Measurements from ENCODE around the gene ANKRD60. TPM values are rescaled to one million over a fixed set of nuclear protein-coding genes. Genes with fewer than 3 reads are reported as not detected.

The ANKRD60 gene
- total RNA-seq, 1 donor from 2014 or later = not detected

DNA sequence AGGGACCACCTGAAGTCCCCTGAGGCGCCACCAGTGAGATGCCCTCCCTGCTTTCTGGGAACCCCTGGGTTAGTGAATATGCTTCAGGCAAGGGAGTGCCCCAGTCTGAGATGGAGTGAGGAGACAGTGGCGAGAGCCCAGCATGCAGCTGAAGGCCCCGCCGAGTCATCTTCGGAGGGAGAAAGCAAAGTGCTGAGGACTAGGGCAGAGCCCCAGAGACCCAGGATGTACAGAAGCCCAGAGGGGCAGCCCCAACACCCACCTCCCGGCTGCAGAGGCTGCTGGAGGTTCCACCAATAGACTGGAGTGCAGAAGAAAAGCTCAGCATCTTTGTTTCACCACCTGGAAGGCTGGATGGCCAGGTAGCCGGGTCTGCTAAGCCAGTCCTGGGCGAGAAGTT is 14.1 kb downstream of the ANKRD60 start:
- Histone ChIP-seq H3K27me3 (ENCODE audit: low read depth) (peaks cover 9% of the 10 kb centered on the region), H3K9me3 (no peaks in the 10 kb centered on the region), H3K4me1 (no peaks in the 10 kb centered on the region), H3K4me3 (no peak overlapping the region), H3K27ac (no peak overlapping the region), H3K36me3 (no peaks in the 10 kb centered on the region)
- no peak for ATAC-seq
- intact Hi-C loops (cut with DNase I) = no loop called here
- TF ChIP-seq, protein P1, sequence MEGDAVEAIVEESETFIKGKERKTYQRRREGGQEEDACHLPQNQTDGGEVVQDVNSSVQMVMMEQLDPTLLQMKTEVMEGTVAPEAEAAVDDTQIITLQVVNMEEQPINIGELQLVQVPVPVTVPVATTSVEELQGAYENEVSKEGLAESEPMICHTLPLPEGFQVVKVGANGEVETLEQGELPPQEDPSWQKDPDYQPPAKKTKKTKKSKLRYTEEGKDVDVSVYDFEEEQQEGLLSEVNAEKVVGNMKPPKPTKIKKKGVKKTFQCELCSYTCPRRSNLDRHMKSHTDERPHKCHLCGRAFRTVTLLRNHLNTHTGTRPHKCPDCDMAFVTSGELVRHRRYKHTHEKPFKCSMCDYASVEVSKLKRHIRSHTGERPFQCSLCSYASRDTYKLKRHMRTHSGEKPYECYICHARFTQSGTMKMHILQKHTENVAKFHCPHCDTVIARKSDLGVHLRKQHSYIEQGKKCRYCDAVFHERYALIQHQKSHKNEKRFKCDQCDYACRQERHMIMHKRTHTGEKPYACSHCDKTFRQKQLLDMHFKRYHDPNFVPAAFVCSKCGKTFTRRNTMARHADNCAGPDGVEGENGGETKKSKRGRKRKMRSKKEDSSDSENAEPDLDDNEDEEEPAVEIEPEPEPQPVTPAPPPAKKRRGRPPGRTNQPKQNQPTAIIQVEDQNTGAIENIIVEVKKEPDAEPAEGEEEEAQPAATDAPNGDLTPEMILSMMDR (IDR thresholded peaks at IDR 0.05) = no peak
- DNase-seq = no peak

DNA sequence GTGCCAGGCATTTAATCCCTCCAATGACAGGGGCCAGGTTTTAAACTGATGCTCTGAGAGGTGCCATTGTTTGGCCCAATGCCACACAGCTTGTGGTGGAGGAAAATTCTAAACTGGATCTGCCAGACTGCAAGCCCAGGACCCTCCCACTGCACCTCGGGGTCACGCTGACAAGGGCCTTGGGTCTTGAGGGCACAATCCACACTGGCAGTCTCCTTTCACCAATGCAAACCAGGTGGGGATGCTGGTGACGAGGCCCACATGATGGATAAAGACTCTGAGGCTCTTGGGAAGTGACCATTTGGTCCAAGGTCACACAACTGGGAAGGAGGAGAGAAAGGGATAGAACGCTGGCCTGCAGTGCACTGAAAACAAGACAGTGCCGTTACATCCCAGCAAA is 14.7 kb downstream of the ANKRD60 start:
- Histone ChIP-seq H3K27me3 (ENCODE audit: low read depth) (peaks cover 9% of the 10 kb centered on the region), H3K9me3 (no peaks in the 10 kb centered on the region), H3K36me3 (no peaks in the 10 kb centered on the region), H3K4me1 (no peaks in the 10 kb centered on the region), H3K4me3 (no peak overlapping the region), H3K27ac (no peak overlapping the region)
- TF ChIP-seq, protein P1 (IDR thresholded peaks at IDR 0.05) = no peak
- ATAC-seq (no peak), DNase-seq (no peak)
- intact Hi-C loops (cut with DNase I) = no loop called here

DNA sequence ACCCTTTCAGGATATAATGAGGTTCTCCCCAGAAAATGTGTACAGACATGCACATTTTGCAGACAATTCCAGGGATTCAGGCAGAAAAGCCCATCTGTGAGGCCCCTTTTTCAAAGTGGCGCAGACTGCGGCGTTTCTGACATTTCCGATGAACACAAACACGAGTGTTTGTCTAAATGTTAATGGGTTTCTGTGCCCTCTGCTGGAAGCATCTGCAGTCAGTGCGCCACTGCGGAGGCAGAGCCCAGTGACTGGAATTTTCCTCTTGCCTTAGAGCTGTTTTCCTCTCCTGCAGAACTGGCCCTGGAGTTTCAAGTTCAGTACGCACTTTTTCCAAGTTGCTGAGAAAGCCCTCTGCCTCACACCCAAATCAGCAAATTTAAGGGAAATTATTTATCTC is 15.3 kb downstream of the ANKRD60 start:
- Histone ChIP-seq H3K4me1 (no peaks in the 10 kb centered on the region), H3K27me3 (ENCODE audit: low read depth) (peaks cover 9% of the 10 kb centered on the region), H3K4me3 (no peak overlapping the region), H3K36me3 (no peaks in the 10 kb centered on the region), H3K27ac (no peak overlapping the region), H3K9me3 (no peaks in the 10 kb centered on the region)
- intact Hi-C loops (cut with DNase I) = no loop called here
- TF ChIP-seq, protein P1 (IDR thresholded peaks at IDR 0.05) = no peak
- DNase-seq (no peak), ATAC-seq (no peak)

DNA sequence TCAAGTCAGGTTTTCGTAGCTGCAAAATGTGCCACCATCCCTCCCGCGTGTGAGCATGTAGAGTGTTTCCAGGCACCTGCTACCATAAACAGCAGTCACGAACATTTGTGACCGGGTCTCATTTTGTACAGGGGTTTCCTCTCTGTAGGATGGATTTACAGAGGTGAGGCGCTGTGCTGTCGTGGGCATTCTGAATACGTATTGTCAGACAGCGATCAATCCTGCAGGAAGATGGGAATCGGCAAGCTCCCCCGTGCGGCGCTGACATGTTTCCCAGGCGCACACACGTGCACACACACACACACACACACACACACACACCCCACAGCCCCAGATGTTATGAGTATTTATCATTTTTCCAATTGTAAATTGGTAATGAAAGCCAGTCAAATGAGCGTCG is 15.8 kb downstream of the ANKRD60 start:
- Histone ChIP-seq H3K4me3 (no peak overlapping the region), H3K4me1 (no peaks in the 10 kb centered on the region), H3K27me3 (ENCODE audit: low read depth) (peaks cover 9% of the 10 kb centered on the region), H3K9me3 (no peaks in the 10 kb centered on the region), H3K36me3 (no peaks in the 10 kb centered on the region), H3K27ac (no peak overlapping the region)
- no peak for ATAC-seq
- TF ChIP-seq, protein P1 (IDR thresholded peaks at IDR 0.05) = no peak
- DNase-seq = no peak
- intact Hi-C loops (cut with DNase I) = no loop called here

DNA sequence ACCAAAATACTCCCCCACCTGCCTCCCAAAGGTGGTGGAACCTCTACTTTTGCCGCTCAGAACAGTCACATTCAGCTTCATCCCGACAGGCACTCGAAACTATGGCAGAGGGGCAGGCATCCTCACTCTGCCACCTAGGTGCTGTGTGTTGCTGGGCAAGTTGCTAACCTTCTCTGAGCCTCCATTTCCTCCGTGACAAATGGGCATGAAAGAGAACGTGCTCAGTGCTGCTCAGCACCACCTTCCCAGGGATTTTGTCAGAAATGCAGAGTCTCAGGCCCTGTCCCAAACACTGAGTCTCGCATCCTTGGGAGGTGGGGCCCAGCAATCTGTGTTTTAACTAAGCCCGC is 18.1 kb downstream of the ANKRD60 start:
- Histone ChIP-seq H3K4me3 (no peak overlapping the region), H3K27ac (no peak overlapping the region), H3K4me1 (no peaks in the 10 kb centered on the region), H3K27me3 (ENCODE audit: low read depth) (peaks cover 9% of the 10 kb centered on the region), H3K36me3 (no peaks in the 10 kb centered on the region), H3K9me3 (no peaks in the 10 kb centered on the region)
- TF ChIP-seq, protein P1 (IDR thresholded peaks at IDR 0.05) = no peak
- no peak for ATAC-seq
- intact Hi-C loops (cut with DNase I) = no loop called here
- DNase-seq = no peak
